SK-N-SH (cell line): ENCODE measurements around the gene RNASET2. TPM values are rescaled to one million over a fixed set of nuclear protein-coding genes. Genes with fewer than 3 reads are reported as not detected.

Source experiments
- CTCF ChIA-PET: fragments of 300-600, 350-600 bp; formaldehyde crosslinking; extraction: SDS; loops from one replicate; lab custom pipeline; 2021; lab: Yijun Ruan, JAX
- POLR2A ChIA-PET: fragments of 350-600 bp; sonication (Branson Sonifier 250); formaldehyde crosslinking; extraction: SDS; loops from one replicate; lab custom pipeline; 2020; ENCODE audit warnings: antibody characterized with exemption, inconsistent platforms; lab: Yijun Ruan, JAX
- DNase-seq: peaks from one replicate; pipeline ENCODE4 v3.0.0; 2012
- H2AFZ ChIP-seq: fragments of 200-600 bp; sonication (generic); 2 replicates; pipeline ENCODE4 v1.8.1; 2016; ENCODE audit warnings: antibody characterized with exemption, mild to moderate bottlenecking, low read depth
- H3F3A ChIP-seq: fragments of 200-600 bp; sonication (generic); replicated peaks from 2 replicates; pipeline ENCODE3; 2016; ENCODE audit warnings: antibody characterized with exemption, mild to moderate bottlenecking; ENCODE audit not compliant: insufficient read depth
- H3K27ac ChIP-seq, 2 experiments: fragments of 200-500 bp in 1 of 2; fragments of 200-600 bp in 1 of 2; sonication (Bioruptor generic) in 1 of 2; sonication (generic), shearing (Covaris generic) in 1 of 2; 2 replicates each; pipeline versions ENCODE4 v1.5.1 to v1.6.1; 2014 to 2016; ENCODE audit warnings: low read depth in 2 of 2, inconsistent platforms in 1 of 2, low read length in 1 of 2, mild to moderate bottlenecking in 1 of 2, mixed read lengths in 1 of 2
- H3K27me3 ChIP-seq: fragments of 200-600 bp; sonication (generic), shearing (Covaris generic); 2 replicates; pipeline ENCODE4 v1.6.1; 2016; ENCODE audit warnings: mixed run types; ENCODE audit not compliant: insufficient read depth
- H3K36me3 ChIP-seq, 2 experiments: fragments of 200-500 bp in 1 of 2; fragments of 200-600 bp in 1 of 2; sonication (Bioruptor generic) in 1 of 2; sonication (generic) in 1 of 2; replicated peaks in 1 of 2; 2 replicates each; pipeline versions ENCODE3 to v1.5.1; 2014 to 2016; ENCODE audit warnings: low read length in 1 of 2, mild to moderate bottlenecking in 1 of 2; ENCODE audit not compliant: insufficient read depth in 2 of 2, control insufficient read depth in 1 of 2
- H3K4me1 ChIP-seq, 2 experiments: fragments of 200-500 bp in 1 of 2; fragments of 200-600 bp in 1 of 2; sonication (Bioruptor generic) in 1 of 2; sonication (generic), shearing (Covaris generic) in 1 of 2; 2 replicates each; pipeline versions ENCODE4 v1.5.1 to v1.6.1; 2014 to 2016; ENCODE audit warnings: low read depth in 1 of 2, low read length in 1 of 2, mixed run types in 1 of 2; ENCODE audit not compliant: insufficient read depth in 2 of 2, control insufficient read depth in 1 of 2
- H3K4me2 ChIP-seq: fragments of 200-600 bp; sonication (generic), shearing (Covaris generic); 2 replicates; pipeline ENCODE4 v1.6.1; 2017; ENCODE audit warnings: mixed run types
- H3K4me3 ChIP-seq, 2 experiments: fragments of 200-500 bp in 1 of 2; fragments of 200-600 bp in 1 of 2; sonication (Bioruptor generic) in 1 of 2; sonication (generic), shearing (Covaris generic) in 1 of 2; 2 replicates each; pipeline versions ENCODE4 v1.5.1 to v1.8.1; 2014 to 2016; ENCODE audit warnings: low read depth in 2 of 2, inconsistent platforms in 1 of 2, low read length in 1 of 2, mild to moderate bottlenecking in 1 of 2, mixed read lengths in 1 of 2, moderate library complexity in 1 of 2
- H3K79me2 ChIP-seq: fragments of 200-600 bp; sonication (generic); 2 replicates; pipeline ENCODE4 v1.8.1; 2017; ENCODE audit warnings: mild to moderate bottlenecking; ENCODE audit not compliant: insufficient read depth
- H3K9ac ChIP-seq: fragments of 200-600 bp; sonication (generic); 2 replicates; pipeline ENCODE4 v1.6.1; 2017; ENCODE audit warnings: mixed run types
- H3K9me2 ChIP-seq: fragments of 200-600 bp; sonication (generic); 2 replicates; pipeline ENCODE4 v1.6.1; 2017; ENCODE audit warnings: mixed run types
- H3K9me3 ChIP-seq: fragments of 200-600 bp; sonication (generic); 2 replicates; pipeline ENCODE4 v1.6.1; 2017; ENCODE audit warnings: mixed run types, mild to moderate bottlenecking, moderate library complexity
- H4K20me1 ChIP-seq: fragments of 200-600 bp; sonication (generic); 2 replicates; pipeline ENCODE4 v1.6.1; 2017; ENCODE audit warnings: mild to moderate bottlenecking, mixed run types; ENCODE audit not compliant: insufficient read depth
- EZH2phosphoT487 ChIP-seq: fragments of 200-600 bp; sonication (generic); IDR thresholded peaks from 2 replicates; pipeline ENCODE4 v1.6.1; 2017; ENCODE audit warnings: low read depth, mixed run types, mild to moderate bottlenecking, antibody characterized with exemption, moderate library complexity, borderline replicate concordance
- FOXJ3 ChIP-seq: sonication (generic); formaldehyde crosslinking; IDR thresholded peaks from 2 replicates; pipeline ENCODE4 v1.5.1; 2020; ENCODE audit warnings: mild to moderate bottlenecking, missing genetic modification reagents
- GABPA ChIP-seq: IDR thresholded peaks from 2 replicates; pipeline ENCODE4 v1.4.0; 2012; ENCODE audit warnings: low read depth, mild to moderate bottlenecking
- JUND ChIP-seq: IDR thresholded peaks from 2 replicates; pipeline ENCODE4 v1.4.0; 2012
- MEF2A ChIP-seq: IDR thresholded peaks from 2 replicates; pipeline ENCODE4 v1.4.0; 2012; ENCODE audit warnings: low read depth, borderline replicate concordance
- MXI1 ChIP-seq: IDR thresholded peaks from 2 replicates; pipeline ENCODE4 v1.6.1; 2012; ENCODE audit warnings: mild to moderate bottlenecking, low read depth, low read length, improper control_type of control experiment
- NFIC ChIP-seq: IDR thresholded peaks from 2 replicates; pipeline ENCODE4 v1.4.0; 2012; ENCODE audit warnings: borderline replicate concordance
- NRF1 ChIP-seq: IDR thresholded peaks from 2 replicates; pipeline ENCODE4 v1.6.1; 2012; ENCODE audit warnings: low read depth, mild to moderate bottlenecking, low read length
- PBX3 ChIP-seq: IDR thresholded peaks from 2 replicates; pipeline ENCODE4; 2012
- POLR2AphosphoS5 ChIP-seq: IDR thresholded peaks from 2 replicates; pipeline ENCODE4 v1.6.1; 2012; ENCODE audit warnings: low read depth, low read length
- REST ChIP-seq: IDR thresholded peaks from 2 replicates; pipeline ENCODE4 v1.6.1; 2012; ENCODE audit warnings: mild to moderate bottlenecking, low read depth, low read length, moderate library complexity
- RFX5 ChIP-seq: IDR thresholded peaks from 2 replicates; pipeline ENCODE4 v1.6.1; 2012; ENCODE audit warnings: mild to moderate bottlenecking, improper control_type of control experiment, low read length
- RXRA ChIP-seq: IDR thresholded peaks from 2 replicates; pipeline ENCODE4 v1.4.0; 2012; ENCODE audit warnings: low read depth, mild to moderate bottlenecking, borderline replicate concordance
- SIN3A ChIP-seq: IDR thresholded peaks from 2 replicates; pipeline ENCODE4 v1.6.1; 2012; ENCODE audit warnings: low read depth, mild to moderate bottlenecking, low read length, moderate library complexity, borderline replicate concordance
- SMC3 ChIP-seq: IDR thresholded peaks from 2 replicates; pipeline ENCODE4 v1.6.1; 2012; ENCODE audit warnings: low read depth, low read length, improper control_type of control experiment
- TCF12 ChIP-seq: IDR thresholded peaks from 2 replicates; pipeline ENCODE4 v1.4.0; 2012
- USF1 ChIP-seq: IDR thresholded peaks from 2 replicates; pipeline ENCODE4 v1.4.0; 2012; ENCODE audit warnings: low read depth, borderline replicate concordance
- YY1 ChIP-seq: IDR thresholded peaks from 2 replicates; pipeline ENCODE4 v1.4.0; 2012; ENCODE audit warnings: low read depth, mild to moderate bottlenecking
- ZBTB33 ChIP-seq: IDR thresholded peaks from 2 replicates; pipeline ENCODE4 v1.4.0; 2012; ENCODE audit warnings: low read depth, borderline replicate concordance
- WGBS: methylation state at CpG from one replicate; pipeline ENCODE4 v1.1.6; 2017; ENCODE audit warnings: low lambda C conversion rate; 5-methylcytosine and 5-hydroxymethylcytosine counted together
- polyA plus RNA-seq, 3 experiments: library from polyadenylated mRNA; depleted of rRNA; stranded (reverse); fragments of >200 nt; gene quantifications; 2 replicates each; pipeline ENCODE4 v1.2.3, GENCODE V29; 2012

The RNASET2 gene
- polyA plus RNA-seq, 1 of the 3 experiments (the other 2 are of a cell fraction): 59.2 TPM

- 95% methylated on average over 15 of the region's 16 CpGs for WGBS
- no peak for DNase-seq
- no peaks in the 10 kb centered on the region for H3K9me2 ChIP-seq
- H3K9me3 ChIP-seq: no peaks in the 10 kb centered on the region
- no peaks in the 10 kb centered on the region for H3K79me2 ChIP-seq
- ChIA-PET POLR2A (no interaction called here), CTCF (interaction anchor here (0.5 kb wide), 1 partner anchor 147 kb away, joined by 3 read pairs; no protein-coding TSS in a partner anchor)
- H3K9ac ChIP-seq: no peak overlapping the region
- no peaks in the 10 kb centered on the region for H3K27me3 ChIP-seq
- H3K4me1 ChIP-seq: no peaks in the 10 kb centered on the region; a peak in 1 of 4 replicates
- no peak overlapping the region for H3K4me3 ChIP-seq
- H3K27ac ChIP-seq: no peak overlapping the region
- no peak overlapping the region for H2AFZ ChIP-seq
- no peak overlapping the region for H3K4me2 ChIP-seq
- no peaks in the 10 kb centered on the region for H4K20me1 ChIP-seq
- H3F3A ChIP-seq: no peaks in the 10 kb centered on the region
- peaks cover 0 to 24% of the 10 kb centered on the region in 2 experiments for H3K36me3 ChIP-seq
- TF ChIP-seq REST (no peak), MEF2A (no peak), NRF1 (no peak), MXI1 (no peak), PBX3 (no peak)
Measured at GRCh38 chr6:166946125-166946524, 10.2 kb downstream of the RNASET2 start.

- Histone ChIP-seq H3K9me2 (no peaks in the 10 kb centered on the region), H3K27me3 (no peaks in the 10 kb centered on the region), H2AFZ (no peak overlapping the region), H3K27ac (no peak overlapping the region), H3K36me3 (peaks cover 0 to 19% of the 10 kb centered on the region in 2 experiments), H3K79me2 (no peaks in the 10 kb centered on the region), H3K9me3 (no peaks in the 10 kb centered on the region), H3K4me3 (no peak overlapping the region), H3K4me1 (no peaks in the 10 kb centered on the region; a peak in 1 of 4 replicates), H3K4me2 (no peak overlapping the region), H4K20me1 (no peaks in the 10 kb centered on the region), H3K9ac (no peak overlapping the region), H3F3A (no peaks in the 10 kb centered on the region)
- WGBS: 87% methylated on average over 16 of the region's 16 CpGs
- ChIA-PET POLR2A (no interaction called here), CTCF (interaction anchor here (0.6 kb wide), 1 partner anchor 154 kb away, joined by 3 read pairs; no protein-coding TSS in a partner anchor)
- no peak for DNase-seq
- TF ChIP-seq RFX5 (no peak), MEF2A (no peak), TCF12 (no peak), SMC3 (no peak), YY1 (no peak), ZBTB33 (no peak), GABPA (no peak), USF1 (no peak), EZH2phosphoT487 (no peak), SIN3A (no peak), JUND (no peak), FOXJ3 (no peak), POLR2AphosphoS5 (no peak), NFIC (no peak), RXRA (no peak)
Measured at GRCh38 chr6:166944666-166945256, 11.6 kb downstream of the RNASET2 start.
